ENCODE measurements around the gene CDKL5. TPM values are rescaled to one million over a fixed set of nuclear protein-coding genes. Genes with fewer than 3 reads are reported as not detected.
A peak's percentile ranks its signal among the peaks of the same experiment; 100 is the strongest.

The CDKL5 gene
- total RNA-seq, 1 donor: 6.5 TPM

DNA sequence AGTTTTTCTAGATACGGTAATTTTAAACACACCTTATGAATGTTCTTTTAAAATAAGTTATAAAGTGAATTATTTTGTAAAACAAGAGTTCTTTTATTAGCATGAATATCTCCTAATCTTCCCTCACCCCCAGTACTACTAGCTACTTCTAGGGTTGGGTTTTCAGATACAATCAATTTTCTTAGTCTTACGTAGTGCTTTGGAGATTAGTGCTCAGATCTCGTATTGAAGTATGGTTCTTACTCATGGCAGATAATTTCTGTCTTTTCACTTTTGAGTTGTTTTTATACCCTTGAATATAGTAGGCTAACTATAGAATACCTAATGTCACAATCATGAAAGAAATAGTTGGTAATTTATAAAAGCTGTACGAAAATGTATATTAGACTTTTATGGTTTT, 43.2 kb downstream of the CDKL5 start:
- no peak for TF ChIP-seq CTCF (IDR thresholded peaks at IDR 0.05; ENCODE audit: insufficient read depth, low read depth, low read length)
- DNase-seq (ENCODE audit: low read depth): no peak
- no peak overlapping the region for H3K4me3 ChIP-seq (ENCODE audit: low read depth, low read length)

DNA sequence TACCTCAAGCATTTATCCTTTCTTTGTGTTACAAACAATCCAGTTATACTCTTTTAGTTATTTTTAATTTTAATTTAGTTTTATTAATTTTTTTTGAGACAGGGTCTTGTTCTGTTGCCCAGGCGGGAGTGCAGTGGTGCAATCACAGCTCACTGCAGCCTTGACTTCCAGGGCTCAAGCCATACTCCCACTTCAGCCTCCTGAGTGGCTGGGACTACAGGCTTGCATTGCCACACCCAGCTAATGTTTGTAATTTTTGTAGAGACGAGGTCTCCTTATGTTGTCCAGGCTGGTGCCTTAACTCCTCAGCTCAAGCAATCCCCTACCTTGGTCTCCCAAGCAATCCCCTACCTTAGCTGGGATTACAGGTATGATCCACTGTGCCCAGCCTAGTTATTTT, 45.9 kb downstream of the CDKL5 start:
- no peak for DNase-seq (ENCODE audit: low read depth)
- no peak overlapping the region for H3K4me3 ChIP-seq (ENCODE audit: low read depth, low read length)
- TF ChIP-seq CTCF (IDR thresholded peaks at IDR 0.05; ENCODE audit: insufficient read depth, low read depth, low read length): no peak

- no peak for TF ChIP-seq CTCF (IDR thresholded peaks at IDR 0.05; ENCODE audit: insufficient read depth, low read depth, low read length)
- peak; percentile 8 for DNase-seq (ENCODE audit: low read depth)
- no peak overlapping the region for H3K4me3 ChIP-seq (ENCODE audit: low read depth, low read length)
Measured at GRCh38 chrX:18490806-18491555, 65.6 kb downstream of the CDKL5 start.

DNA sequence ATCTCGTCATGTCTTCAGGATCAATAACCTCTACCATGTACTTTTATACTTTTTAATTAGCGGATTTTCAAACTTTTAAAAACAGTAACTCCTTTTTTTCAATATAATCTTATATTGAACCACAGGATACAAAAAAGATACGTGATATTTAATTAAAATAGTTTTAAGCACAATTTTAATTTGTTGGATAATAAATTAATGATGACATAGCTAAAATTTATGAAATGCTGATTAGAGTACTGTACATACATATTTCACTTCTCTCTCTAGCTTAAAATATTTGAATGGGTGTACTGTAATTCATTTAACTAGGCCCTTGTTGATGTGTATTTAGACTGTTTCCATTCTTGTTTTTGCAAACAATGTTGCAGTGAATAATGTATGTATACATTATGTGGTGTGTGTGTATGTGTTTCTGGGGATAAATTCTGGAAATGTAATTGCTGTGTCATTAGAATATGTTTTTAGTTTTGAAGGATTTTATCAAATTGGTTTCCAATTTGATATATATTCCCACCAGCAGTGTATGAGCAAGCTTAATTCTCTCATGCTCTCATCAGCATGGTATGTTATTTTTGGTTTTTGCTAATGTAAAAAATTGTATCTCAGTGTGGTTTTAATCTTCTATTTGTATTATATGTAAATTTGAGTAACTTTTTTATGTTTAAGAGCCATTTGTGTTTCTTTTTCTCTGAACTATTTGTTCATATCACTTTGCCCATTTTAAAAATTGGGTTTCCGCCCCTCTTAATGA, 66.4 kb downstream of the CDKL5 start:
- H3K4me3 ChIP-seq (ENCODE audit: low read depth, low read length): no peak overlapping the region
- DNase-seq (ENCODE audit: low read depth): no peak
- no peak for TF ChIP-seq CTCF (IDR thresholded peaks at IDR 0.05; ENCODE audit: insufficient read depth, low read depth, low read length)

- no peak for TF ChIP-seq CTCF (IDR thresholded peaks at IDR 0.05; ENCODE audit: insufficient read depth, low read depth, low read length)
- DNase-seq (ENCODE audit: low read depth): no peak
- no peak overlapping the region for H3K4me3 ChIP-seq (ENCODE audit: low read depth, low read length)
Measured at GRCh38 chrX:18534949-18535348, 109.5 kb downstream of the CDKL5 start.

DNA sequence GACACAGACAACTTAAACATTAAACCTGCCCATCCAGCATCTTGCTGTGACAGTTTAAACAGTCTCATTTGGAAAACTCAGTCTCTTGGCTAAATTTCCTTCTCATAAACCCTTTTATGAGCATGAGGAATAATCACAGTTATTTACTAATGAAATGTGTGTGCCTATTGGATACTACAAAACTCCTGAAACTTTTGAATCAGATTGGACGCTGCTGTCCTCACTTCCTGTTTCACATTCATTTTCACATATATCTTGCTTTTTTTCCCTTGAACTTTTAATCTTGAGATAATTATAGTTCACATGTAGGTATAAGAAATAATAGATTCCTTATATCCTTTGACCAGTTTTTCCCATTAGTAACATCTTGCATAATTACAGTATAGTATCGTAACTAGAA, 111.7 kb downstream of the CDKL5 start:
- DNase-seq (ENCODE audit: low read depth): no peak
- no peak overlapping the region for H3K4me3 ChIP-seq (ENCODE audit: low read depth, low read length)
- no peak for TF ChIP-seq CTCF (IDR thresholded peaks at IDR 0.05; ENCODE audit: insufficient read depth, low read depth, low read length)
